GM12891 (cell line): Measurements from ENCODE around the gene ERAL1.
"Not testable (repeated sequence)": the region's sequence is repeated elsewhere in the genome, so short reads cannot be mapped to it uniquely, and the experiment has no call there.

ENCODE experiments used
- DNase-seq: peaks from one replicate; pipeline ENCODE4 v3.0.0; 2011; ENCODE audit warnings: low spot score; ENCODE audit not compliant: insufficient read length
- FAIRE-seq: peaks from 2 replicates; lab custom pipeline; 2011; peaks lifted over from hg19 to GRCh38; lab: Jason Lieb, UNC
- PAX5 ChIP-seq: IDR thresholded peaks from 2 replicates; pipeline ENCODE4 v1.6.1; 2011; ENCODE audit warnings: low read length, moderate library complexity, mild to moderate bottlenecking; ENCODE audit not compliant: insufficient read depth, severe bottlenecking
- POLR2A ChIP-seq: IDR thresholded peaks from 2 replicates; pipeline ENCODE4 v1.6.1; 2011; ENCODE audit warnings: low read depth, low read length, control low read depth
- POLR2AphosphoS5 ChIP-seq: IDR thresholded peaks from 2 replicates; pipeline ENCODE4 v1.6.1; 2011; ENCODE audit warnings: low read depth, low read length, control low read depth
- POU2F2 ChIP-seq: IDR thresholded peaks from 2 replicates; pipeline ENCODE4 v1.6.1; 2011; ENCODE audit warnings: low read depth, mild to moderate bottlenecking, control low read depth, low read length, moderate library complexity
- SPI1 ChIP-seq: IDR thresholded peaks from 2 replicates; pipeline ENCODE4 v1.6.1; 2011; ENCODE audit warnings: low read depth, low read length, control low read depth
- TAF1 ChIP-seq: IDR thresholded peaks from 2 replicates; pipeline ENCODE4 v1.6.1; 2011; ENCODE audit warnings: low read depth, low read length, control low read depth

ERAL1 gene

DNA sequence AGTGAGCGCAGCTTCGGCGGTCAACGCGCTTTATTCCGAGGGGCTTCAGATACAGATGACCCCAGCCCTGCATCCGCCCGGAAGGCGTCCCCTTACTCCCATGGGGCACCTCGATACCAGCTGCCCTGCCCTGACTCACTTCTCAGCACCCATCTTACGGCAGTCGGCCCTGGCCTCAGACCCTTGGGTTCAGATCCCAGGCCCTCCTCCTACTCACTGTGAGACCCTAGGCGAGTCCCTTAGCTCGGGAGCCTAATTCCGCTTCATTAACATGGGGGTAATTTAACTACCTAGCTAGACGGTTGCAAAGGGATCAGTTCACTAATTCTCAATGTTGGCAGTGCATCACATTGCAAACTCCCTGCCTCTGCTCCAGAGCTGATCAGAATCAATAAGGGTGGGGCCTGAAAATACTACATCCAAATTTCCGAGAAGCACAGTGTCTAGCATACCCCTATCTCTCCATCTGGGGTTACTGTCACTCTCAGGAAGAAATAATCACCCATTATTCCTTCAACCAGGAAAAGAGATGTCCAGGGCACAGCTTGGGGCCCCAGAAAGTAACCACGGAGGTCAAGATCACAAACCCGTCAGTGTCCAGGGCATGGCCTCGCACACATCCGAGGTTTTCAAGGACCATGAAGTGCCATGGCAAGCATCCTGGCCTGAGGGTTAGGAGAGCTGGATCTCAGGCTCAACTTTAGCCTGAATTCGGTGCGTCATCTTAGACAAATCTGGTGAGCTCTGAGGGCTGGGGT, 43.1 kb downstream of the ERAL1 start:
- FAIRE-seq (peak; percentile 40), DNase-seq (no peak)
- TF ChIP-seq PAX5: no peak
- no peak for TF ChIP-seq POLR2A
- no peak for TF ChIP-seq POU2F2
- no peak for TF ChIP-seq POLR2AphosphoS5
- no peak for TF ChIP-seq TAF1
- TF ChIP-seq SPI1: no peak

DNA sequence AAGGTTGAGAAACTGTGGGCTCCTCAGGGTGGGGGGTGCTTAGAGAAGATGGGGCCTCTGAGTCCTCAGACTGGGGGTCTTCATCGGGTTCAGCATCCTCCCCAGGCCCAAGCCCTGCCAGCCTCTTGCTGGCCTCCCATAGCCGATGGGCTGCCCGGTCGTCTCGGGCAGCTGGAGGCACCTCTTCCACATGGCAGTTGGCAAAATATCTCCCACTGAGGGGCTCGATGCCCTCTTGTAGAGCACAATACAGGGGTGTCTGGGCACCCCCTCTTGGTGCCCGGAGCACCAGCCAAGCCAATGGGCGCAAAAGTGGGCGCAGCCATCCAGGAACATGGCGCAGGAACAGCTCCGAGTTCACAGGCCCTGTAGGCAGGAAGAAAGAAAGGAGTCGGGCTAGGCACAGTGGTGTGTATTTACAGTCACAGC, 43.7 kb downstream of the ERAL1 start:
- TF ChIP-seq POLR2AphosphoS5 (no peak), TAF1 (no peak), POLR2A (no peak), SPI1 (no peak), PAX5 (no peak), POU2F2 (no peak)
- DNase-seq (no peak), FAIRE-seq (no peak)

DNA sequence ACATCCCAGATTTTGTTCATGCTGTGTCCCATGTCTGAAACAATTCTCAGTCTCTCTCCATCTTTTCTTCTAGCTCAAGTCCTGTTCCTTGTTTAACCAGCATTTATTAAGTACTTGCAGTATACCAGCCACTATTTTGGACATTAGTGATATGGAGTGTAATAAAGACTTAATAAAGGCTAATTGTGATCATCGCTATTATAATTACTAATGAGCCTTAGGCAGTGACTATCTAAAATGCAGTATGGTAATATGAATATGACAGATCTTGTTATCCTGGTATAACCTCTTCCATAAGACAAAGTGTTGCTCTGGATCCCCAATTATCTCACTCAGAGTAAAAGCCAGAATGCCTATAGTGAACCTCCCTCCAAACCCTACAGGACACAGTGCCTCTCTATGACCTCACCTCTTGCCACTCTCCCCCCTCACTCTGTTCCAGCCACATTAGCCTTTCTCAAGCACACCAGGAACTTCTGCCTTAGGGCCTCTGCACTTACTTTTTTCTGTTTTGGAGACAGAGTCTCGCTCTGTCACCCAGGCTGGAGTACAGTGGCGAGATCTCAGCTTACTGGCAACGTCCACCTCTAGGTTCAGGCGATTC, 44.5 kb downstream of the ERAL1 start:
- DNase-seq: no peak
- FAIRE-seq: no peak
- TF ChIP-seq POLR2AphosphoS5 (no peak), POLR2A (no peak), TAF1 (no peak), PAX5 (no peak), SPI1 (no peak)

DNA sequence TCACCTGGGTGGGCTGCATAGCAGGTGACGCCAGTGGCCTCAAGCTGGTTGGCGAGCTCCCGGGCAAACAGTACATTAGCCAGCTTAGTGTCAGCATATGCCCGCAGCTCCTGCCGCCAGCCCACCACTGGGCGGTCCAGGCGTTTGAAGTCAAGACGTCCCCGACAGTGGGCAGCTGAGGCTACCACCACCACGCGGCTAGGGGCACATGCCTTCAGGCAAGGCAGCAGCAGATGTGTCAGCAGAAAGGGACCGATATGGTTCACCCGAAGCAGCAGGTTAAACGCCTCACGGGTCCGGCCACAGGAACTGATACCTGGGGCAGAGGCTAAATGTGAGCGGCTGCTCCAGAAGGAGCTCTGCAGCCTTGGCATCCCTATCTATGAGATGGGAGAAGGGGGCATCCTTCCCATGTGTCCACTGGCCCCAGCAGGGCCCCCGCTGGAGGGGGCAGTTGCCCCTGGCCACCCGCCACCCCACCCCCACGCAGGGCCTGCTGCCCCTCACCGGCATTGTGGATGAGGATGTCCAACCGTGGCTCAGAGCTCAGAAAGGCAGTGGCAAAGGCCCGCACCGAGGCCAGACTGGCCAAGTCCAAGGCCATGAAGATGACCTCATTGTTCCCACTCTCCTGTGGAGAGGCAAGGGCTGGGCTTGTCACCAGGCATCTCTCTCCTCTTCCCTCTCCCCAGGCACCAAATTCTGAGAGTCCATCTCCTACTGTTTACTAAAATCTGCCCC, 46.3 kb downstream of the ERAL1 start:
- TF ChIP-seq SPI1 (peak; percentile 71), POLR2AphosphoS5 (no peak)
- FAIRE-seq: no peak

DNA sequence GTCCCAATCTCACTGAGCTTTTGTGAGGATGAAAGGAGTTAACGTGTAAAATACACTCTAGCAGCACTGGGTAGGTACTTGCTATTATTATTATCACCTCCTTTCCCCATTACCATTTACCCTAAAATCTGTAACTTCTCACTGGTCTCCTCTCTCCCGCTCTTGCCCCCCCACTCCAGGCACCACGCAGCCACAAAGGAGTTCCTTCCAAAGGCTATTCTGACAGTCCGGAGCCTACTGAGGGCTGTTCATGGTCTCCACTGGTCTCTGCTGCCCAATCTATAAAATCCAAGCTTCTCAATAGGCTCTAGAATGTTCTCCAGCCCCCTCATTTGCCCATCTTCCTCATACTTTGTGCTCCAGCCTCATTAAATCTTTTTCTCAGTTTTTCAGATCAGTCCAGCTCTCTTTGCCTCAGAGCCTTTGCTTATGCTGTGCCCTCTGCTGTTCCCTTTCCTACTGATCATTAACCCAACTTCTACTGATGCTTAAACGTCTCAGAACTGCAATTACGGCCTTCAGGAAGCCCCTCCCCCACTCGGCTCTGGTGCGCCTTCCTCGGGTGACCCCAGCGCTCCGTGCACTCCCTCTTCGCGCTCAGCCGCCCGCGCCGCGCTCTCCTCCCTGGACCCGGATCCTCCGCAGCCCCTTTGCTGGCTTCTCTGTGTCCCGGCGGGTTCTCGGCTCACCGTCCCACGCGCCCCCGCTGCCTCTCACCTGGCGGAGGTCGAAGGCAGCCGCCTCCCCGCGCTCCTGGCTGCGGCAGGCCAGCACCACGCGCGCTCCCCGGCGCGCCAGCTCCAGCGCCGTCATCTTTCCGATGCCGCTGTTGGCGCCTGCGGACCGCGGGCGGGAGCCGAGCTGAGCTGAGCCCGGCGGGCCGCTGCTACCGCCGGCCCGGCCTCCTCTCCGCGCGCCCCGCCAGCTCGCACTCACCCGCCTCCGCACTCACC, 47.3 kb downstream of the ERAL1 start:
- DNase-seq (no peak), FAIRE-seq (no peak)
- TF ChIP-seq POU2F2 (no peak), POLR2A (no peak), POLR2AphosphoS5 (no peak), TAF1 (no peak), PAX5 (no peak), SPI1 (no peak)

More for the DNA sequence above, 46.3 kb downstream of the ERAL1 start:
- DNase-seq: no peak

DNA sequence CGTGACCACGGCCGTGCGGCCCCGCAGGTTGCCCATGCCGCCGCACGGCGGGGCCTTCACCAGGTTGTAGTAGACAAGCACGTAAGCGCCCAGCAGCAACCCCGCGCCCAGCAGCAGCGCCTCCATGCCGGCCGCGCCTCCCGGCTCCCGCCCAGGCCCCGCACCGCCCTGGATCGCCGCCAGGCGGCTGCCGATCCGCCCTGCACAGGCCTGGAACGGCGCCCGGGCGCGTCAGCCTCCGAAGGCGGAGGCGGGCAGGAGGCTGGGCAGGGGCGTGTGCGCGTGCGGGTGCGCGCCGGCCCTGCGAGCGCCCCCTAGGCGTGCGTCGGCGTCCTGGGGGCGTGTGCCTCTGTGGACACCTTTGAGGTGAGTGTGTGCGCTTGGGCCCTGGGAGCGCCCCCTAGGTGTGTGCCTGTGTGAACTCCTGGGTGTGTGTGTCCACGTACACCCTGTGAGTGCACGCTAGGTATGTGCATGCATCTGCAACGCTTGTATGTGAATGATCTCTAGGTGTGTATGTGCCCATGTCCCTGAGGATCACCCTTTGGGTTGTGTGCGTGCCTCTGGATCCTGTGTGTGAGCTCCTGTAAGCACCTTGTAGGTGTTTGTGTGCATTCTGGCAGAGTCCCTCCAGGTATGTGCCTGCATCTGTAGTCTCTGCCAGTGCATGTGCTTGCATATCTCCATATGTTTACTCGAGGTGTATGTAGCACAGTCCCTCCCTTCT, 48.2 kb downstream of the ERAL1 start, which contains the start of gene DHRS13:
Gene DHRS13 (minus strand): TSS at position 261 of the 727 bp plus-strand sequence. CDS start 135 bp downstream, at position 126.
- TF ChIP-seq POLR2AphosphoS5: no peak
- TF ChIP-seq POU2F2: 0 out of 2 replicates have a peak, but pooled peaks have one; percentile 10
- TF ChIP-seq SPI1: no peak
- 0 out of 2 replicates have a peak, but pooled peaks have one; percentile 31 for TF ChIP-seq TAF1
- no peak for TF ChIP-seq POLR2A
- TF ChIP-seq PAX5: peak; percentile 75
- FAIRE-seq (peak; percentile 98), DNase-seq (peak; percentile 95)

DNA sequence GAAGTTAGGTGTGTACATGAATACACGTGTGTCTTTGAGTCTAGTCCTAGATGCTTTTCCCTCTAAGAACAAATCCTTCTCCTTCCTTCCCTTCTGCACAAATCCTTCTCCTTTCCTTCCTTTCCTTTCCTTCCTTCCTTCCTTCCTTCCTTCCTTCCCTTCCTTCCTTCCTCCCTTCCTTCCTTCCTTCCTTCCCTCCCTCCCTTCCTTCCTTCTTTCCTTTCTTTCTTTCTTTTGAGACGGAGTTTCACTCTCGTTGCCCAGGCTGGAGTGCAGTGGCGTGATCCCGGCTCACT, 48.7 kb downstream of the ERAL1 start:
- not testable (repeated sequence) for FAIRE-seq, DNase-seq

DNA sequence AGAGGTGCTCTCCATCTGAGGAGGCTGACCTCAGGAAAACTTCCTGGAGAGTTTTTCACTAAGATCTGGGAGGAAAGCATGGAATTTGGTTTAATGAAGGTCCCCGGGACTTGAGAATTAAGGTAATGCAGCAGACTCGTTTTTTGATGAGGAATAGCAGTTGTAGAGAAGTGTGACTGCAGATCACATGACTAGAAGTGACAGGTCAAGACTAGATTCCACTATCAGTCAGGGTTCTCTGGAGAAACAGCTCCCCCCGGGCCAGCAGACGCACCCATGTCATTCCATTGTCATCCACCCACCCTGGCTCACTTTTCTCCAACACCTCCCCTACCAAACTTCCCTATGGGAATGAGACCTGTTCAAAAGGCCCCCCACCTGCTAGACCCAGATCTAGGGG, 50.0 kb downstream of the ERAL1 start:
- DNase-seq (no peak), FAIRE-seq (no peak)
- TF ChIP-seq SPI1: no peak
- no peak for TF ChIP-seq POU2F2
- no peak for TF ChIP-seq PAX5
- TF ChIP-seq POLR2A: no peak
- no peak for TF ChIP-seq TAF1
- no peak for TF ChIP-seq POLR2AphosphoS5

DNA sequence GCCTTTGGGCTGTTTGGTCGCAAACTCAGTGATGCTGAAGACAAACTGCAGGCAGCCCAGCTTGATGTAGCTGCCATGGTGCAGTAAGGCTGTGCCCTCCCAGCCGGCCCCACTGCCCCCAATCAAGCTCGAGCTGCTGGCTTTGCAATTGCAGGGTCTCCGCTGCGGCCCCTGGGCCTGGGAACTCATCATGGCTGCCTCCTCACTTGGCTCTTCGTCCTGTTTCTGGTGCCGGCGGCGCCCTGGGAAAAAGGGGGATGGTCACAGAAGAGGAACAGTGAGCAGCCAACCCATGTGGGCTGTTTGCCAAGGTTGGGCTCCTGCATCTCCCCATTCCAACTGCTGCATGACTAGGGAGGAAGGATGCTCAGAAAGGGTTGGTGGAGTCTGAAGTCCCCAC, 51.5 kb downstream of the ERAL1 start:
- FAIRE-seq (no peak), DNase-seq (no peak)
- TF ChIP-seq TAF1: no peak
- no peak for TF ChIP-seq POLR2AphosphoS5
- TF ChIP-seq POLR2A: no peak
